ENCODE data around the gene TMEM163.

DNA sequence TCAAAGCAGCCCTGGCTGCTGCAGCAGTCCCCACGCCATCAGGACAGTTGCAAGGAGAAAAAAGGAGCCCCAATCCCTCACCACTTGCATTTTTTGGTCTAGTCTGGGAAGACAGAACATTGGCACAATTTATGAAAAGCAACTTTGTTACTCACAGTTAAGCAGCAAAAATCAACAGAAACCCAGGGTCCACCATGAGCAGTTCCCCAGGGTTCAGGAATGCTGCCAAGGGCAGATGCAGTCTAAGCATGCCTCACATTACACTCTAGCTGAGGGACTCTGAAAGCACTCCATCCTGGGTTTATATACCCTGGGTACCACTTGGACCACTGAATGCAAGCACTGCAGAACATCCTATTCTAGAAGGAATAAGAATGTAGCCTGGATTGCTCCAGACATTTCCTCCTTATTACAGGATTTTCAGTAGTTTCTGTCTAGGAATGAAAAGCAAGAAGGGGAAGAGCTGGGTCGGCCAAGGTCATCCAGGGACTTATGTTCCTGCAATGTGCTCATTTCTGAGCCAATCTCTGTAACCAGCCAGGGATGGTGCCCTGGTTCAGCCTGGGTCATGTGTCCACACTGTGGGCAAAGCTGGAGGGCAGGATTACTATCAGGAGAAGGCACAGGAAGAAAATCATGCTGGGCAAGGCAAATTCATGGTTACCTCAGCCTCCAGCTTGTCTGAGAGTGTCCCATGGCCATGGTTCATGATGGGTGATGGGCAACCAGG is 19.5 kb upstream of the TMEM163 start:
- TF ChIP-seq GATA2 (IDR thresholded peaks at IDR 0.05; ENCODE audit: low read depth, low read length) (no peak), GATA3 (IDR thresholded peaks at IDR 0.05; ENCODE audit: low read depth, low read length) (no peak)
